Measurements from ENCODE around the gene LRRC63. TPM values are rescaled to one million over a fixed set of nuclear protein-coding genes. Genes with fewer than 3 reads are reported as not detected.

Gene LRRC63
- total RNA-seq, 1 experiment from 2014 or later = not detected

DNA sequence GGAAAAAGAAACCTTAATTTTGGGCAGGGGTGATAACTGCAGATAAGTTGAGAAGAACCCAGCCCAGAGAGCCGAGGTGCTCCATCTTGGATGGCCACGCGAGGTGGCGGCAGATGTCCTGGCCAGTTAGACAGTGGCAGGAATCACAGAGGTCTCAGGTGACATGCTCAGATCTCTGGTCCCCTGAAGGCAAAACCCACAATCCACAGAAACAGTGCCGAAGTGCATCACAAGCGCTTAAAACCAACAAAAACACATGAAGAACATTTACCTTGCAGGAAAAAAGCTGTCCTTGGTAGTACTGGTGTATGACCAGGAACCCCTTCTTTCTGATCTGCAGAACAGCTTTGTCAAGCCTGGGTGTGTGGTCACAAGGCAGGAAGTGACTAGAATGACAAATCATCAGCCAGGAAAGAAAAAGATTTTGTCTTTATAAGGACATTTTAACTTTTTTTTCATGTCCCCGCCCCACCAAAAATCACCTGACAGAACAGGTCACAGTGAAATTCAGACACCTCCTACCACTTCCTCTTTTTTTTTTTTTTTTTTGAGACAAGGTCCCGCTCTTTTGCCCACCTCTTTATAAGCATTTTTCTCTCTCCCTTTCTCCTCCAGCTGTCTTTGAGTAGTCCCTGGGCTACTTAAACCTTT lies 29.8 kb upstream of the LRRC63 start, which contains the start of gene LCP1:
LCP1 (minus strand) TSS at position 338 of the 651 bp plus-strand sequence. CDS start 22,515 bp downstream, outside the sequence.
- no peaks in the 10 kb centered on the region for H3K36me3 Mint-ChIP-seq (ENCODE audit: insufficient read depth, unreplicated experiment)
- DNase-seq = peak in 1 of 2 experiments; percentile 30
- TF ChIP-seq, protein P1, sequence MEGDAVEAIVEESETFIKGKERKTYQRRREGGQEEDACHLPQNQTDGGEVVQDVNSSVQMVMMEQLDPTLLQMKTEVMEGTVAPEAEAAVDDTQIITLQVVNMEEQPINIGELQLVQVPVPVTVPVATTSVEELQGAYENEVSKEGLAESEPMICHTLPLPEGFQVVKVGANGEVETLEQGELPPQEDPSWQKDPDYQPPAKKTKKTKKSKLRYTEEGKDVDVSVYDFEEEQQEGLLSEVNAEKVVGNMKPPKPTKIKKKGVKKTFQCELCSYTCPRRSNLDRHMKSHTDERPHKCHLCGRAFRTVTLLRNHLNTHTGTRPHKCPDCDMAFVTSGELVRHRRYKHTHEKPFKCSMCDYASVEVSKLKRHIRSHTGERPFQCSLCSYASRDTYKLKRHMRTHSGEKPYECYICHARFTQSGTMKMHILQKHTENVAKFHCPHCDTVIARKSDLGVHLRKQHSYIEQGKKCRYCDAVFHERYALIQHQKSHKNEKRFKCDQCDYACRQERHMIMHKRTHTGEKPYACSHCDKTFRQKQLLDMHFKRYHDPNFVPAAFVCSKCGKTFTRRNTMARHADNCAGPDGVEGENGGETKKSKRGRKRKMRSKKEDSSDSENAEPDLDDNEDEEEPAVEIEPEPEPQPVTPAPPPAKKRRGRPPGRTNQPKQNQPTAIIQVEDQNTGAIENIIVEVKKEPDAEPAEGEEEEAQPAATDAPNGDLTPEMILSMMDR (IDR thresholded peaks at IDR 0.05; ENCODE audit: insufficient read depth in 1 of 2, low read depth in 1 of 2, low read length in 1 of 2, severe bottlenecking in 1 of 2, unreplicated experiment in 1 of 2) = no peak
- Histone ChIP-seq H3K36me3 (ENCODE audit: control insufficient read depth, insufficient read depth, low read length) (no peaks in the 10 kb centered on the region), H3K4me3 (ENCODE audit: low read depth, low read length) (peak within 1 kb of the TSS; percentile 41), H3K4me1 (peaks cover 14% of the 10 kb centered on the region), H3K27me3 (replicated peaks; ENCODE audit: control insufficient read depth, insufficient read depth, low read length) (no peaks in the 10 kb centered on the region), H3K9me3 (no peaks in the 10 kb centered on the region)
- BruUV-seq (replicated peaks) = no TSS peak
- peak within 1 kb of the TSS; percentile 27 for H3K27ac Mint-ChIP-seq (ENCODE audit: unreplicated experiment)
- ChIA-PET POLR2A (interaction anchor here (0.6 kb wide), 1 partner anchor 30 kb away, joined by 5 read pairs; no protein-coding TSS in a partner anchor), CTCF (no interaction called here)
- peaks cover 19% of the 10 kb centered on the region for H3K4me1 Mint-ChIP-seq (ENCODE audit: low read depth, unreplicated experiment)
- H3K9me3 Mint-ChIP-seq (ENCODE audit: unreplicated experiment) = no peaks in the 10 kb centered on the region
- peak within 1 kb of the TSS; percentile 39 for H3K4me3 Mint-ChIP-seq (ENCODE audit: unreplicated experiment)
- intact Hi-C loops (cut with micrococcal nuclease; ENCODE audit: unreplicated experiment) = no loop called here
- no peaks in the 10 kb centered on the region for H3K27me3 Mint-ChIP-seq (ENCODE audit: insufficient read depth, unreplicated experiment)

DNA sequence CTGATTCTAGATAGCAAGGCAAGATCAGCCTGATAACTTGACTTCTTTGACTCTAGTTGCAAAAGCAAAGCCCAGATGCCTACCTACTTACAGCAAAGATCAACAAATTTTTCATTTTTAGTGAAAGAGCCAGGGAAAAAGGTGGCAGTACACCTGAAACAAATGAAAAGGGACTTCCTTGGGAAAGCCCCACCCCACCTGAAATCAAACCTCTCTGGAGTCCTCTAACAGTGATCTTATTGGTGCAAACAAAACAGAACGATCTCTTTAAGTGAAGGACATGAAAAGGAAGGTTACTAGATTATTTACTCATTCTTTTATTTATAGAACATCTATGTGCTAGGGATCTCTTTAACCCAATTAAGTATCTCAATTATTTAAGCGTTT lies 29.2 kb upstream of the LRRC63 start:
- H3K27ac Mint-ChIP-seq (ENCODE audit: unreplicated experiment) = peak overlapping the region; percentile 27
- POLR2A ChIA-PET = interaction anchor here (0.6 kb wide), 1 partner anchor 30 kb away, joined by 5 read pairs; no protein-coding TSS in a partner anchor
- Histone ChIP-seq H3K4me1 (peaks cover 14% of the 10 kb centered on the region), H3K9me3 (no peaks in the 10 kb centered on the region), H3K4me3 (ENCODE audit: low read depth, low read length) (peak overlapping the region; percentile 41), H3K27me3 (replicated peaks; ENCODE audit: control insufficient read depth, insufficient read depth, low read length) (no peaks in the 10 kb centered on the region), H3K36me3 (ENCODE audit: control insufficient read depth, insufficient read depth, low read length) (no peaks in the 10 kb centered on the region)
- peak overlapping the region; percentile 39 for H3K4me3 Mint-ChIP-seq (ENCODE audit: unreplicated experiment)
- no peaks in the 10 kb centered on the region for H3K9me3 Mint-ChIP-seq (ENCODE audit: unreplicated experiment)
- DNase-seq = no peak
- no peaks in the 10 kb centered on the region for H3K27me3 Mint-ChIP-seq (ENCODE audit: insufficient read depth, unreplicated experiment)
- peaks cover 19% of the 10 kb centered on the region for H3K4me1 Mint-ChIP-seq (ENCODE audit: low read depth, unreplicated experiment)
- no peaks in the 10 kb centered on the region for H3K36me3 Mint-ChIP-seq (ENCODE audit: insufficient read depth, unreplicated experiment)
- TF ChIP-seq, protein P1 (IDR thresholded peaks at IDR 0.05; ENCODE audit: insufficient read depth in 1 of 2, low read depth in 1 of 2, low read length in 1 of 2, severe bottlenecking in 1 of 2, unreplicated experiment in 1 of 2) = no peak
- intact Hi-C loops (cut with micrococcal nuclease; ENCODE audit: unreplicated experiment) = no loop called here
- CTCF ChIA-PET = no interaction called here
- TSS peak; percentile 84 for BruUV-seq (replicated peaks)

DNA sequence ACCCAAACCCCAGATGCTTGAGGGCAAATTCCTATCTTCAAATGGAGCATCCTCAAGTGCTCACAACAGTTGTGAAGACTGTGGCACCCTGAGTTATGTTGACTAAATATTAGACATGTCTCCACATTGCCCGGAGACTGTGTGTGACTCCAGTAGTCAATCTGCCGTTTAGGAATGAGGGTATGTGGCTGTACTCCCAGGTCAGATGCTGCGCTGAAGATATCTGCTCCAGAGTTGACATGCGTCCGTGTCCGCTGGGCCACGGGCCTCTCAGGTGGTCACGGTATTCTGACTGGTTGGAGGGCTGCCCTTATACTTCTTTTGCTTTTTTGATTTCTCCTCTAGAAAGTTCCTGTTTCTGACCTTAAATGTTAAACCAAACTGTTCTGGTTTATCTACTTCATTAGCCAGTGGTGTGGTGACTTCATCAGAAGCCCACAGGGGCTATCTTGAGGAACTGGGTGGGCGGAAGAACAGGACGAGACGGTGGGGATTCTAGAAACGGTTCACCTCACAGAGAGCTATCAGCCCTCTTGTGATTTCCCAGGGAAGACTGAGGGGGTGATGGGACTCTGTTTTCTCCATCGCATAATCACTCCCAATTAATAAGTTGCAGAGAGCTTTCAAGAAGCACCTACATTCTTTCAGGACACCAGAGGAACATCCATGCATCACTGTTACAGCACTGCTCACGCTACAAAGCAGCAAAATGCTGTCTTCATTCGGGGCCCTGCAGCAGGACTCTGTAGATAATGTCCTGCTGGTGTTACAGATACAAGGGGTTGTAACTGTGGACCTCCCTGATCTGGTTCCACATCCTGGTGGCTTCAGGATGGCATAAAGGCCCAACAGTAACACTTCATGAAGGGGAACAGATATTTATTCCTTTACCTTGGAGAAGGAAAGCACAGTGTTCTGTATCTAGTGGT lies 28.4 kb upstream of the LRRC63 start:
- H3K9me3 Mint-ChIP-seq (ENCODE audit: unreplicated experiment) = no peaks in the 10 kb centered on the region
- peaks cover 19% of the 10 kb centered on the region for H3K4me1 Mint-ChIP-seq (ENCODE audit: low read depth, unreplicated experiment)
- no peak for DNase-seq
- H3K36me3 Mint-ChIP-seq (ENCODE audit: insufficient read depth, unreplicated experiment) = no peaks in the 10 kb centered on the region
- intact Hi-C loops (cut with micrococcal nuclease; ENCODE audit: unreplicated experiment) = no loop called here
- Histone ChIP-seq H3K27me3 (replicated peaks; ENCODE audit: control insufficient read depth, insufficient read depth, low read length) (no peaks in the 10 kb centered on the region), H3K4me3 (ENCODE audit: low read depth, low read length) (no peak overlapping the region), H3K4me1 (peaks cover 14% of the 10 kb centered on the region), H3K36me3 (ENCODE audit: control insufficient read depth, insufficient read depth, low read length) (no peaks in the 10 kb centered on the region), H3K9me3 (no peaks in the 10 kb centered on the region)
- BruUV-seq (replicated peaks) = no TSS peak
- TF ChIP-seq, protein P1 (IDR thresholded peaks at IDR 0.05; ENCODE audit: insufficient read depth in 1 of 2, low read depth in 1 of 2, low read length in 1 of 2, severe bottlenecking in 1 of 2, unreplicated experiment in 1 of 2) = no peak
- no peak overlapping the region for H3K4me3 Mint-ChIP-seq (ENCODE audit: unreplicated experiment)
- ChIA-PET CTCF (no interaction called here), POLR2A (no interaction called here)
- no peaks in the 10 kb centered on the region for H3K27me3 Mint-ChIP-seq (ENCODE audit: insufficient read depth, unreplicated experiment)
- no peak overlapping the region for H3K27ac Mint-ChIP-seq (ENCODE audit: unreplicated experiment)

Data from Caco-2 (cell line).